Keratinocyte (primary cell): ENCODE measurements around the gene C3orf20.

Experiments
- CTCF ChIP-seq, 3 experiments: IDR thresholded peaks in 1 of 3; conservative IDR thresholded peaks in 1 of 3; optimal IDR thresholded peaks in 1 of 3; 2 replicates in 2 of 3; 3 replicates in 1 of 3; pipeline versions ENCODE3 to v1.5.1; 2011; ENCODE audit warnings: low read length in 3 of 3, mild to moderate bottlenecking in 3 of 3, moderate library complexity in 2 of 3, control low read depth in 1 of 3, inconsistent platforms in 1 of 3; ENCODE audit not compliant: insufficient read depth in 2 of 3; ENCODE audit errors: extremely low read depth in 1 of 3
- EZH2 ChIP-seq: IDR thresholded peaks from one replicate; pipeline ENCODE4 v1.6.1; 2012; ENCODE audit warnings: inconsistent platforms, mild to moderate bottlenecking, low read length, moderate library complexity

- no peak for TF ChIP-seq CTCF (optimal IDR thresholded peaks at IDR 0.05 in 1 of 3, IDR thresholded peaks at IDR 0.05 in 1 of 3, conservative IDR thresholded peaks at IDR 0.05 in 1 of 3; ENCODE audit: extremely low read depth in 1 of 3, insufficient read depth in 2 of 3, low read length in 3 of 3)
- no peak for TF ChIP-seq EZH2
Observed at GRCh38 chr3:14775011-14775410, 100.1 kb downstream of the C3orf20 start.
